Urinary bladder (tissue), 4 donors: ENCODE data around the gene HIVEP1. TPM values are rescaled to one million over a fixed set of nuclear protein-coding genes. Genes with fewer than 3 reads are reported as not detected.

ENCODE experiments used
- DNase-seq: peaks from one replicate; pipeline ENCODE4 v3.0.0-alpha.2; 2015; ENCODE audit errors: extremely low spot score
- H3K27ac ChIP-seq: one replicate; pipeline ENCODE4 v1.5.1; 2013; ENCODE audit warnings: low read depth, mild to moderate bottlenecking, moderate library complexity
- H3K36me3 ChIP-seq: one replicate; pipeline ENCODE4 v1.6.1; 2013; ENCODE audit warnings: mild to moderate bottlenecking, moderate library complexity; ENCODE audit not compliant: insufficient read depth
- H3K4me1 ChIP-seq: one replicate; pipeline ENCODE4 v1.6.1; 2013; ENCODE audit warnings: mild to moderate bottlenecking, moderate library complexity; ENCODE audit not compliant: insufficient read depth
- H3K4me3 ChIP-seq: one replicate; pipeline ENCODE4 v1.5.1; 2013; ENCODE audit warnings: low read depth, low read length
- WGBS: extraction: QIAGEN DNeasy Blood & Tissue Kit; methylation state at CpG from one replicate; pipeline ENCODE4 v1.1.7; 2013; 5-methylcytosine and 5-hydroxymethylcytosine counted together
- polyA plus RNA-seq: library from polyadenylated mRNA; stranded (reverse); fragments of 200-250 nt; gene quantifications from one replicate; pipeline ENCODE4 v1.2.3, GENCODE V29; 2013
- total RNA-seq: library from RNA; depleted of rRNA; stranded (reverse); fragments of >200 nt; gene quantifications from one replicate; pipeline ENCODE4 v1.2.3, GENCODE V29; 2014
- donor health status: healthy with polysubstance abuse.
- donor health status: healthy.

The HIVEP1 gene
- total and polyA plus RNA-seq, 2 donors: 11.8 to 38.5 TPM

- no peaks in the 10 kb centered on the region for H3K4me1 ChIP-seq
- no peak overlapping the region for H3K4me3 ChIP-seq
- DNase-seq: no peak
- 72% methylated on average over 2 of the region's 2 CpGs for WGBS
- H3K36me3 ChIP-seq: no peaks in the 10 kb centered on the region
- no peak overlapping the region for H3K27ac ChIP-seq
These were observed 107.0 kb downstream of the HIVEP1 start for GRCh38 chr6:12119085-12119588.

- H3K27ac ChIP-seq: no peak overlapping the region
- no peak overlapping the region for H3K4me3 ChIP-seq
- no peaks in the 10 kb centered on the region for H3K36me3 ChIP-seq
- no peaks in the 10 kb centered on the region for H3K4me1 ChIP-seq
- DNase-seq: no peak
- WGBS: 80% methylated on average over 4 of the region's 4 CpGs
These were observed 113.3 kb downstream of the HIVEP1 start for GRCh38 chr6:12125396-12125795.

GRCh38 chr6:12126051-12126450, 113.9 kb downstream of the HIVEP1 start:
- no peak overlapping the region for H3K4me3 ChIP-seq
- 95% methylated on average over 1 of the region's 1 CpG for WGBS
- no peak overlapping the region for H3K27ac ChIP-seq
- H3K36me3 ChIP-seq: no peaks in the 10 kb centered on the region
- H3K4me1 ChIP-seq: no peaks in the 10 kb centered on the region
- DNase-seq: no peak

DNA sequence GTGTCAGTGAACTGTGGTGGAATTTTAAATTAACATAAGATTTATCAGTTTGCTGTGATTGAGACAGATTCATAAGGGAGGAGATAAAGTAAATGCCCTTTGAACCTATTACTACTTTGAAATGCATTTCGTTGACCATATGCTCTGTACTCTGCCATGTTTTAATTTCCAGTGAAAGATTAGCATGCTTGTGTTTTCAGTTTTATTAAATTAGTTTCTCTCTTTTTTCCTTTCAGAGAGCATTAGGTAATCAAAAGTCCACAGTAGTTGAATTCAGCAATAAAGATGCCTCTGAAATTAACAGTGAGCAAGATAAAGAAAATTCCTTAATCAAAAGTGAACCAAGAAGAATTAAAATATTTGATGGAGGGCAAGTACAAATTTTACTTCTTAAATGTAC, 117.4 kb downstream of the HIVEP1 start:
- Histone ChIP-seq H3K4me3 (no peak overlapping the region), H3K27ac (no peak overlapping the region), H3K4me1 (no peaks in the 10 kb centered on the region), H3K36me3 (no peaks in the 10 kb centered on the region)
- 79% methylated on average over 1 of the region's 1 CpG for WGBS
- no peak for DNase-seq

- Histone ChIP-seq H3K27ac (no peak overlapping the region), H3K4me1 (no peaks in the 10 kb centered on the region), H3K36me3 (no peaks in the 10 kb centered on the region), H3K4me3 (no peak overlapping the region)
- no peak for DNase-seq
- 77% methylated on average over 4 of the region's 4 CpGs for WGBS
These were observed 120.5 kb downstream of the HIVEP1 start for GRCh38 chr6:12132351-12133222.

- Histone ChIP-seq H3K36me3 (peaks cover under 1% of the 10 kb centered on the region), H3K4me3 (no peak overlapping the region), H3K27ac (no peak overlapping the region), H3K4me1 (no peaks in the 10 kb centered on the region)
- DNase-seq: no peak
- 76% methylated on average over 1 of the region's 1 CpG for WGBS
These were observed 122.5 kb downstream of the HIVEP1 start for GRCh38 chr6:12134581-12134980.

- 86% methylated on average over 2 of the region's 2 CpGs for WGBS
- no peak for DNase-seq
These were observed 122.9 kb downstream of the HIVEP1 start for GRCh38 chr6:12134991-12135390.

GRCh38 chr6:12136905-12137304, 124.8 kb downstream of the HIVEP1 start:
- H3K4me3 ChIP-seq: no peak overlapping the region
- no peak overlapping the region for H3K27ac ChIP-seq
- WGBS: 78% methylated on average over 4 of the region's 4 CpGs
- DNase-seq: no peak
- no peaks in the 10 kb centered on the region for H3K4me1 ChIP-seq
- H3K36me3 ChIP-seq: peaks cover 2% of the 10 kb centered on the region

More at GRCh38 chr6:12134991-12135390, 122.9 kb downstream of the HIVEP1 start:
- H3K4me3 ChIP-seq: no peak overlapping the region
- H3K4me1 ChIP-seq: no peaks in the 10 kb centered on the region
- no peak overlapping the region for H3K27ac ChIP-seq
- peaks cover 2% of the 10 kb centered on the region for H3K36me3 ChIP-seq

- no peak overlapping the region for H3K4me3 ChIP-seq
- no peak overlapping the region for H3K27ac ChIP-seq
- peaks cover 2% of the 10 kb centered on the region for H3K36me3 ChIP-seq
- 76% methylated on average over 1 of the region's 1 CpG for WGBS
- H3K4me1 ChIP-seq: no peaks in the 10 kb centered on the region
- no peak for DNase-seq
These were observed 125.4 kb downstream of the HIVEP1 start for GRCh38 chr6:12137480-12137879.

DNA sequence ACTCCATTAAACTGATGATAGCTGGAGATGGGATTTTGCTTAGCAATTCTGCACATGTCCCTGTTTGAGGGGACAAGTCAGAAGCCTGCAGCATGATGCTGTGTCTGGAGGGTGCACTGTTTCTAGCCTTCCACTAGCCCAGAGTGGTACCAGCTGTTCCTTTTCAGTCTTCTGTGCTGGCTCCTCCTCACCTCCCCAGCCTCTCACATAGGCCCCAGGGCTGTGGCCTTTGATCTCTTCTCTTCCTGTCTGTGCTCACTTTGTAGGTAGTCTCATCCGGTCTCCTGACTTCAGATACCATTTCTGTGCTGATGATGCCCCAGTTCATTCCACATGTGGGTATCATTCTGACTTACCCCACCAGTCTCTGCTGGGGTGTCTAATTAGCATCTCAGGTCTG, 126.3 kb downstream of the HIVEP1 start:
- H3K36me3 ChIP-seq: peaks cover 2% of the 10 kb centered on the region
- H3K4me1 ChIP-seq: no peaks in the 10 kb centered on the region
- no peak overlapping the region for H3K4me3 ChIP-seq
- no peak for DNase-seq
- no peak overlapping the region for H3K27ac ChIP-seq
- WGBS: 91% methylated on average over 1 of the region's 1 CpG

GRCh38 chr6:12138936-12139335, 126.8 kb downstream of the HIVEP1 start:
- Histone ChIP-seq H3K4me3 (no peak overlapping the region), H3K4me1 (no peaks in the 10 kb centered on the region), H3K27ac (no peak overlapping the region), H3K36me3 (peaks cover 2% of the 10 kb centered on the region)
- DNase-seq: no peak
- WGBS: 97% methylated on average over 4 of the region's 4 CpGs

DNA sequence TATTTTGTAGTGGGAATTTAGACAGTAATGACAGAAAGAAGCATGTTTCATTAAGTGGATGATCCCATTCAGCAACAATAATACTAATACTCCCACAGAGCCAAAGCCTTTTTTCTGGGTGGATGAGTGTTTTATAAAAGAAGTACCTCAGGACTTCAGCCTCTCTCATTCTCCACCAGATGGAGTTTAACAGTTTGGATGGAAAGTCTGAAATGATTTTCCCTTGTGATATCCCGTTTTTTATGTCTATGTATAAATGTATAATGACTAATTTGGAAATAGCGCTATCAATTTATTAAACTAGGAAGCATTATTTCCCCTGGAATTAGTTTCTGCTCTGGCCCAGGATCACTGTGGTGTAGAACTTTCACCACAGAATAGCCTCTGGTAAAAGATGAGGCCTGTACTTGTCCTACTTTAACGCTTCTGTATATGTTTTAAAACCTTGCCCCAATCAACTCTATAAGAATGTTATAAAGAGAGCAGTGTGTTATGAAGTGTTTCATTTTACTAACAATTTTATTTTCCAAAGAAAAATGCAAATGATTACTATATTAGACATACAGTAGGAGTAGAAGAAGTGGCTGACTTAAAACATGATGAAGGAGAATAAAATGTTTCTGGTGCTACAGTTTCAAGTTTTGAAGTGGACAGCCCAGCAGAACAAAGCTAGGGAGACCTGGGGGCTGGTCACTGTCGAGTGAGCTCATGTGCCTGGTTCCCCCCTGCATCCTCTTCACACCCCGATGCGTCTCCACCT, 135.6 kb downstream of the HIVEP1 start:
- DNase-seq: no peak
- H3K27ac ChIP-seq: no peak overlapping the region
- no peaks in the 10 kb centered on the region for H3K4me1 ChIP-seq
- WGBS: 84% methylated on average over 6 of the region's 6 CpGs
- no peak overlapping the region for H3K4me3 ChIP-seq
- H3K36me3 ChIP-seq: no peaks in the 10 kb centered on the region

GRCh38 chr6:12148317-12148801, 136.2 kb downstream of the HIVEP1 start:
- Histone ChIP-seq H3K4me3 (no peak overlapping the region), H3K27ac (no peak overlapping the region), H3K36me3 (no peaks in the 10 kb centered on the region), H3K4me1 (no peaks in the 10 kb centered on the region)
- no peak for DNase-seq
- WGBS: 72% methylated on average over 3 of the region's 3 CpGs

GRCh38 chr6:12148841-12149240, 136.7 kb downstream of the HIVEP1 start:
- no peak overlapping the region for H3K27ac ChIP-seq
- no peak overlapping the region for H3K4me3 ChIP-seq
- DNase-seq: no peak
- WGBS: 52% methylated on average over 4 of the region's 4 CpGs
- no peaks in the 10 kb centered on the region for H3K4me1 ChIP-seq
- H3K36me3 ChIP-seq: no peaks in the 10 kb centered on the region
